ENCODE results near the gene WASF2.
A peak's percentile ranks its signal among the peaks of the same experiment; 100 is the strongest.

The WASF2 gene

DNA sequence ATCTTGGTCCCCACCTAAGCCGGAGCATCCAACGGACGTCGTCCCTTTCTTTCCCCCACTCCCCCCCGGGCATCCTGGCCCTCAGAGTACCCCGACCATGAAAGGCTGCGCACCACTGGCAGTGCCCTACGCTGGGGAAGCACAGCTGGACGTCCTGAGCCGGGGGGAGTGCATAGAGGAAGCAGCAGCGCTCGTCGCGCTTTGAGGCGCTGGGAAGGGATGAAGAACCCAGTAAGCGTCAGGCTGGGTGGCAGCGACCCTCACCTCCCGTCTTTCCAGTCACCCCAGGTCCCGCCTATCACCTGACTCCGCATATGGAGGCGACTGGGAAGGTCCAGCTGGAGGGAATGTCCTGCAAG, 128.9 kb downstream of the WASF2 start:
- DNase-seq (ENCODE audit: extremely low read depth, low read depth), result no peak
- TF ChIP-seq, protein P1, sequence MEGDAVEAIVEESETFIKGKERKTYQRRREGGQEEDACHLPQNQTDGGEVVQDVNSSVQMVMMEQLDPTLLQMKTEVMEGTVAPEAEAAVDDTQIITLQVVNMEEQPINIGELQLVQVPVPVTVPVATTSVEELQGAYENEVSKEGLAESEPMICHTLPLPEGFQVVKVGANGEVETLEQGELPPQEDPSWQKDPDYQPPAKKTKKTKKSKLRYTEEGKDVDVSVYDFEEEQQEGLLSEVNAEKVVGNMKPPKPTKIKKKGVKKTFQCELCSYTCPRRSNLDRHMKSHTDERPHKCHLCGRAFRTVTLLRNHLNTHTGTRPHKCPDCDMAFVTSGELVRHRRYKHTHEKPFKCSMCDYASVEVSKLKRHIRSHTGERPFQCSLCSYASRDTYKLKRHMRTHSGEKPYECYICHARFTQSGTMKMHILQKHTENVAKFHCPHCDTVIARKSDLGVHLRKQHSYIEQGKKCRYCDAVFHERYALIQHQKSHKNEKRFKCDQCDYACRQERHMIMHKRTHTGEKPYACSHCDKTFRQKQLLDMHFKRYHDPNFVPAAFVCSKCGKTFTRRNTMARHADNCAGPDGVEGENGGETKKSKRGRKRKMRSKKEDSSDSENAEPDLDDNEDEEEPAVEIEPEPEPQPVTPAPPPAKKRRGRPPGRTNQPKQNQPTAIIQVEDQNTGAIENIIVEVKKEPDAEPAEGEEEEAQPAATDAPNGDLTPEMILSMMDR (IDR thresholded peaks at IDR 0.05; ENCODE audit: low read depth, low read length, missing control alignments), result no peak
- no peak overlapping the region for H3K4me3 ChIP-seq (replicated peaks; ENCODE audit: low read depth, low read length)

DNA sequence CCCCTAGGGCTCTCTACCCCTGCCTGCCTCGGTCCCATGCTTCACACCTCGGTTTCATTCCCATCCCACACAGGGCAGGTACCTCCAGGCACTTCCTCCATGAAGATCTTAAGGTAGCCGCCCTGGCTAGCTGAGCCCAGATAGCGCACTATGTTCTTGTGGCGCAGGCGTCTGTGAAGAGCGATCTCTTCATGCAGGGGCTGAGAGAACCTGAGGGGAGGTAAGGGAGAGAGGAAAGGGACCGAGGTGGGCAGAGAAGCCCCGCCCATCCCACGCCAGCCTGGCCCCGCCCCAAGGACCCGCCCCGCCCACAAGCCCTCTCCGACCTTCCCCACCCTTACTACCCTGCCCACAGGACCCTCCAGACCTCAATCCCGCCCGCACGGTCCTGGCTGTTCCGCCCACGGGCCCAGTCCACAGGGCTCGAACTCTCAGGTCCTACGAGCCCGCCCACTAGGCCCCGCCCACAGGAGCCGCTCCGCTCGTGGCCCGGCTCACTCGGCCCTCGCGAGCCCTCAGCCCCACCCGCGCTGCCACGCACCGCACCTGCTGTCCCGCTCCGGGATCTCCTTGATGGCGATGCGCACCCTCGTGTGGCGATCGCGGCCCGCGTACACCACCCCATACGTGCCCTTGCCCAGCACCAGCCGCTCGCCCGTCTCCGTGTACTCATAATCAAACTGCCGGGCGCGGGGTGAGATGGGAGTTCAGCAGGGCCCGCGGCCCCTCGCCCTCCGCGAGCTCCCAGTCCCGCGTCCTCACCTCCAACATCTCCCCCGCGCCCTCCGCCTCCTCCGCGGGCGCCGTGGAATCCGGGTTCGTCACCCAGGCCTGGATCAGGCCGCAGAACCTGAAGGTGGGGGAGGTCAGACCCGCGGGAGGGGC, 129.6 kb downstream of the WASF2 start:
- H3K4me3 ChIP-seq (replicated peaks; ENCODE audit: low read depth, low read length), result no peak overlapping the region
- DNase-seq (ENCODE audit: extremely low read depth, low read depth), result no peak

DNA sequence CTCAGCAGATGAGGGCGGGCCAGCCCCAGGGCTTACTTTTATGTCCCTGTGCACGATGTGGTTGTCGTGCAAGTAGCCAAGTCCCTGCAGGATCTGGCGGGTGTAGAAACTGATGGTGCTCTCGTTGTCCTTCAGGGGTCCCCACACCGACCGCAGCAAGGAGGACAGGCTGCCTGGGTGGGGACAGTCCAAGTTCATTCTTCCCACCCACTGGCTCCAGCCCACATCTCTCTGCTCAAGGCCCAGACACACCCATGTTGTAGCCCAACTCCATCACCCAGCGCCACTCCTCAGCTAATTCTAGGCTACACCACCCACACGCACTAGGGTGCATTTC, 130.2 kb downstream of the WASF2 start:
- no peak overlapping the region for H3K4me3 ChIP-seq (replicated peaks; ENCODE audit: low read depth, low read length)
- TF ChIP-seq, protein P1 (IDR thresholded peaks at IDR 0.05; ENCODE audit: low read depth, low read length, missing control alignments), result no peak
- no peak for DNase-seq (ENCODE audit: extremely low read depth, low read depth)

More for the DNA sequence above, 129.6 kb downstream of the WASF2 start:
- TF ChIP-seq, protein P1 (IDR thresholded peaks at IDR 0.05; ENCODE audit: low read depth, low read length, missing control alignments), result no peak

DNA sequence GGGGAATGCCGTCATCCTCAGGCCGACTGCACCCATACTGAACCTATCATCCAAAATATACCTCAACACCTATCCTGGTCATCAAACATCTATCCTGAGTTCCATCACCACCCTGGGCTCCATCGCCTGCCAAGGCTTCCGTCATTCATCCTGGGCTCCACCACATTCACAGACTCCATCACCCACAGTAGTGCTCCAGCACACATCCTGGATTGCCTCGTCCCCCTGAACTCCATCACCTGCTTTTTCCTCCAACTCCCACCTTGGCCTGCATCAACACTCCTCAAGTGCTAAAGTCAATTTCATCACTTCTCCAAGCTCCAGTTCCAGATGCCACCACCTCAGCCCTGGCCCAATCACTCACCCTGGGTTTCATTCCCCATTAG, 131.0 kb downstream of the WASF2 start:
- DNase-seq (ENCODE audit: extremely low read depth, low read depth), result no peak
- TF ChIP-seq, protein P1 (IDR thresholded peaks at IDR 0.05; ENCODE audit: low read depth, low read length, missing control alignments), result no peak
- H3K4me3 ChIP-seq (replicated peaks; ENCODE audit: low read depth, low read length), result no peak overlapping the region

DNA sequence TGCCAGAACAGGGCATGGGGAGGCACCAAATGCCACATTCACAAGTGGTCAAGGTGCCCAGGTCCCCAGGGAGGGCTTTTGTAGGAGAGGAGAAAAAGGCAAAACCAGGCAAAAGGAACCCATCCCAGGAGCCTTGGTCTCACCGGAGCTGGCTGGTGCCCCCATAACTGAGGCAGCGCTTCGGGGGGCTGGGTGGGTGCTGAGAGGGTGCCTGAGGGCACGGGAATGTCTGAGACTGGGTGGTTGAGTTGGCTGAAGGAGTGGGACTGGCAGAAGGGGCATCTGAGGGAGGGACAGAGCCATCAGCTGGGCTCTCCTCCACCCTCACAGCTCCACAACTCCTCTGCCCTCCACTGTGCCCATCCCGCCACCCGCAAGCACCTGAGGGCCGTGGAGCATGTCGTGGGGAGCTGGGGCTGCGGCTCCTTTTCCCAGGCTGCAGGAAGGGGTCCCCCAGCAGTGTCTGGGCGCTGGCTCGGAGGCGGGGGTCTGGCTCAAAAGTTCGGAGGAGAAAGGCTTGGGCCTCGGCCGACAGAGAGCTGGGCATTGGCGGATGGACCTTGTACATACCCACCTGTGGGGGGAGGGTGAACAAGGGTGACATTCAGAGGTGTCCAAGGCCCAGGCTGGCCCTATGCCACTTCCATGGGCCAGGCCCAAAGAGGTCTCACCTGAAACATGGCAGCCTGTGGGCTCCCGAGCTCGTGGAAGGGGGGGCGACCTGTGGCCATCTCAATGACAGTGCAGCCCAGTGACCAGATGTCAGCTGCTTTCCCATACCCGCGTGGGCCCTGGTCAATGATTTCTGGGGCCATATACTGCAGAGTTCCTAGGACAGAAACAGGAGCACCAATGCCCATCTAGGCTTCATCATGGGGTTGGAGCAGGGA, 131.7 kb downstream of the WASF2 start:
- DNase-seq (ENCODE audit: extremely low read depth, low read depth), result no peak
- TF ChIP-seq, protein P1 (IDR thresholded peaks at IDR 0.05; ENCODE audit: low read depth, low read length, missing control alignments), result no peak

DNA sequence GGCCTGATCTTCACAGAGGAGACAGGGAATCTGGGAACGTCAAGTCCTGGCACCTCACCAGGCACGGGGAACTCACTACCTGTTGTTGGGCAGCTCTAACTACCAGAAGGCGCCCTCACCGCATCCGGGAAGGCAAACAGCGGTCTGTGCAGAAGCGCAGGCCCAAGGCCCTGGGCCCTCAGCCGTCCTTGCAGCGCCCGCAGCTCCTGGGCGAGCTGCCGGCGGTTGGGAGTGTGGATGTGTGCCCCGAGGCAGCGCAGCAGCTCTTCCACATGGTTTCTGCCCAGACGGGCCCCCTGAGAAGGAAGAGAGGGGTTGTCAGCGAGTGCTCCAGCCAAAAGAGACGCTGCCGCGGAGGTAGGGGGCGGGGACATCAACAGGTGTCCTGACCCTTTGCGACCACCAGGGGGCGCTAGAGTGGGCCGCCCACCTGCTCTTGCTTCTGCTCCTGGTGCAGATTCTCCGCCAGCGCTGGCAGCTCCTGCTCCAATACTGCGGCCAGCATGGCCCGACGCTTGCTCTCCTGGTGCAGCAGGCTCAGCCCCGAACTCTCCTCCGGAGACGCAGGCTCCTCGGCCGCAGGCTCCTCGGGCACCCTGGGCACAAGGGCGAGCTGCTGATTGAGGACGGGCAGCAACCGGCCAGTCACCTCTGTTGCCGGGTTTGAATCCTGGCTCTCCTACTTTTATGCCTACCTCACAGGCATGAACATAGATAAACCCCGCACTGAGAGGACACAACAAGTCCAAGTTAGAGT, 132.5 kb downstream of the WASF2 start:
- H3K4me3 ChIP-seq (replicated peaks; ENCODE audit: low read depth, low read length), result no peak overlapping the region
- DNase-seq (ENCODE audit: extremely low read depth, low read depth), result no peak
- TF ChIP-seq, protein P1 (IDR thresholded peaks at IDR 0.05; ENCODE audit: low read depth, low read length, missing control alignments), result peak; percentile 79

More for the DNA sequence above, 131.7 kb downstream of the WASF2 start:
- no peak overlapping the region for H3K4me3 ChIP-seq (replicated peaks; ENCODE audit: low read depth, low read length)
